K562 (cell line): ENCODE data around the gene MYO3B. TPM values are rescaled to one million over a fixed set of nuclear protein-coding genes. Genes with fewer than 3 reads are reported as not detected.

Experiments
- ATAC-seq: fragments of 200-7000 bp; cut with Tn5 transposase; 3 replicates; pipeline ENCODE4 v1.9.1; 2020; ENCODE audit warnings: moderate library complexity
- BruUV-seq: library from RNA; stranded (reverse); fragments of 400-500 nt; replicated peaks from 2 replicates; lab custom pipeline; 2021; lab: Mats Ljungman, UMichigan
- CTCF ChIA-PET: fragments of 300-600 bp; formaldehyde crosslinking; extraction: SDS; loops from one replicate; lab custom pipeline; 2021; ENCODE audit warnings: low intra/inter-chr PET ratio; lab: Yijun Ruan, JAX
- POLR2A ChIA-PET: fragments of 300-600, 350-650 bp; sonication (Branson Sonifier 250); formaldehyde crosslinking; extraction: SDS; loops from one replicate; lab custom pipeline; 2021; ENCODE audit warnings: antibody characterized with exemption, inconsistent platforms; lab: Yijun Ruan, JAX
- DNase-seq, 4 experiments: peaks; one replicate each; pipeline versions ENCODE4 v3.0.0 to v3.0.0-alpha.2; 2011 to 2018; ENCODE audit warnings: low spot score in 3 of 4, mixed read lengths in 3 of 4; ENCODE audit errors: extremely low read depth in 1 of 4
- FAIRE-seq: peaks from 2 replicates; lab custom pipeline; 2011; peaks lifted over from hg19 to GRCh38; lab: Jason Lieb, UNC
- H2AFZ ChIP-seq: 2 replicates; pipeline ENCODE4 v1.6.0; 2011; ENCODE audit warnings: low read depth, low read length, control low read depth, inconsistent platforms
- H3K27ac ChIP-seq: fragments of 200-600 bp; 3 replicates; pipeline ENCODE4 v1.8.0; 2011; ENCODE audit warnings: low read depth, mild to moderate bottlenecking, control low read depth, inconsistent platforms, low read length, moderate library complexity, mixed read lengths; ENCODE audit errors: extremely low read depth
- H3K27me3 ChIP-seq, 2 experiments: fragments of 300-600 bp in 1 of 2; 2 replicates in 1 of 2; 3 replicates in 1 of 2; pipeline versions ENCODE4 v1.6.0 to v1.8.0; 2011; ENCODE audit warnings: inconsistent platforms in 2 of 2, low read length in 2 of 2, mild to moderate bottlenecking in 1 of 2, mixed read lengths in 1 of 2, moderate library complexity in 1 of 2; ENCODE audit not compliant: control insufficient read depth in 2 of 2, insufficient read depth in 2 of 2
- H3K36me3 ChIP-seq: fragments of 300-600 bp; 3 replicates; pipeline ENCODE4 v1.8.0; 2011; ENCODE audit warnings: mild to moderate bottlenecking, low read length, inconsistent platforms; ENCODE audit not compliant: control insufficient read depth, insufficient read depth
- H3K4me1 ChIP-seq, 2 experiments: fragments of 200-600 bp in 1 of 2; replicated peaks in 1 of 2; 2 replicates in 1 of 2; 3 replicates in 1 of 2; pipeline versions ENCODE4 v1.5.1 to v1.8.0; 2011; ENCODE audit warnings: inconsistent platforms in 2 of 2, low read length in 2 of 2, mild to moderate bottlenecking in 1 of 2, mixed read lengths in 1 of 2, moderate library complexity in 1 of 2; ENCODE audit not compliant: control insufficient read depth in 2 of 2, insufficient read depth in 2 of 2
- H3K4me2 ChIP-seq: 2 replicates; pipeline ENCODE4 v1.6.1; 2011; ENCODE audit warnings: low read length, control low read depth, inconsistent platforms, mixed read lengths; ENCODE audit not compliant: insufficient read depth
- H3K4me3 ChIP-seq: fragments of 200-600 bp; sonication (generic), shearing (Covaris generic); 2 replicates; pipeline ENCODE4 v1.5.1; 2016; ENCODE audit warnings: control low read depth, inconsistent platforms
- H3K79me2 ChIP-seq: fragments of 200-600 bp; 3 replicates; pipeline ENCODE4 v1.8.0; 2011; ENCODE audit warnings: low read length, inconsistent platforms; ENCODE audit not compliant: control insufficient read depth, insufficient read depth
- H3K9ac ChIP-seq, 2 experiments: 2 replicates each; pipeline versions ENCODE4 v1.6.0 to v1.6.1; 2011; ENCODE audit warnings: low read depth in 2 of 2, low read length in 2 of 2, control low read depth in 1 of 2, inconsistent platforms in 1 of 2, mild to moderate bottlenecking in 1 of 2, mixed read lengths in 1 of 2; ENCODE audit not compliant: insufficient read depth in 1 of 2
- H3K9me1 ChIP-seq: one replicate; pipeline ENCODE4 v1.6.0; 2011; ENCODE audit warnings: inconsistent platforms, mild to moderate bottlenecking, low read length, moderate library complexity; ENCODE audit not compliant: control insufficient read depth, insufficient read depth
- H3K9me3 ChIP-seq: replicated peaks from 2 replicates; pipeline ENCODE4 v1.5.1; 2011; ENCODE audit warnings: low read depth, low read length, inconsistent platforms; ENCODE audit not compliant: control insufficient read depth, insufficient read depth
- H4K20me1 ChIP-seq: replicated peaks from 2 replicates; pipeline ENCODE4 v1.6.1; 2011; ENCODE audit warnings: low read length, inconsistent platforms, mixed read lengths; ENCODE audit not compliant: control insufficient read depth, insufficient read depth
- CBFA2T2 ChIP-seq: fragments of 450-650 bp; conservative IDR thresholded peaks from 2 replicates; pipeline ENCODE4 v1.6.1; 2017; ENCODE audit warnings: mild to moderate bottlenecking
- CUX1 ChIP-seq: fragments of 200-800 bp; sonication (Bioruptor generic); IDR thresholded peaks from 2 replicates; pipeline ENCODE4 v1.6.1; 2016; ENCODE audit warnings: missing genetic modification characterization, missing compliant biosample characterization
- EP400 ChIP-seq: fragments of 450-650 bp; IDR thresholded peaks from 2 replicates; pipeline ENCODE4 v1.6.1; 2017; ENCODE audit warnings: antibody characterized with exemption, mild to moderate bottlenecking, moderate library complexity
- ESRRB ChIP-seq: fragments of 250-450 bp; sonication (Bioruptor Pico); IDR thresholded peaks from 2 replicates; pipeline ENCODE4 v1.5.0; 2020; ENCODE audit warnings: mild to moderate bottlenecking, moderate library complexity, borderline replicate concordance
- HNRNPUL1 ChIP-seq: fragments of 200-400 bp; formaldehyde crosslinking; IDR thresholded peaks from 2 replicates; pipeline ENCODE4 v1.6.1; 2017; ENCODE audit warnings: low read length
- KDM1A ChIP-seq, 2 experiments: fragments of 450-650 bp; IDR thresholded peaks; 2 replicates each; pipeline ENCODE4 v1.6.1; 2016; ENCODE audit warnings: mild to moderate bottlenecking in 2 of 2
- PCBP2 ChIP-seq: fragments of 200-400 bp; formaldehyde crosslinking; IDR thresholded peaks from 2 replicates; pipeline ENCODE4 v1.6.1; 2018; ENCODE audit warnings: low read length, low read depth, mild to moderate bottlenecking, moderate library complexity; ENCODE audit not compliant: poor library complexity, severe bottlenecking
- TAF15 ChIP-seq: fragments of 200-400 bp; formaldehyde crosslinking; IDR thresholded peaks from 2 replicates; pipeline ENCODE4 v1.6.1; 2017; ENCODE audit warnings: mild to moderate bottlenecking, low read depth, low read length, moderate library complexity
- ZNF282 ChIP-seq: sonication (generic); formaldehyde crosslinking; IDR thresholded peaks from 2 replicates; pipeline ENCODE4 v1.8.1; 2023; ENCODE audit warnings: missing genetic modification reagents
- ZNF316 ChIP-seq: fragments of 450-650 bp; IDR thresholded peaks from 2 replicates; pipeline ENCODE4 v1.6.1; 2016
- ZNF76 ChIP-seq: fragments of 250-450 bp; sonication (Bioruptor Pico); IDR thresholded peaks from 2 replicates; pipeline ENCODE4 v1.4.0; 2020; ENCODE audit warnings: mild to moderate bottlenecking, moderate library complexity, borderline replicate concordance
- ZNF77 ChIP-seq: fragments of 250-450 bp; sonication (Bioruptor Pico); IDR thresholded peaks from 2 replicates; pipeline ENCODE4 v1.5.0; 2020
- WGBS: fragments of 100-300 bp; shearing (Covaris generic); methylation state at CpG from one replicate; pipeline ENCODE4 v1.1.6; 2016; ENCODE audit warnings: low coverage, mixed read lengths; ENCODE audit not compliant: insufficient coverage; ENCODE audit errors: missing lambda C conversion rate; 5-methylcytosine and 5-hydroxymethylcytosine counted together
- in situ Hi-C: fragments of 300-500 bp; cut with MboI; formaldehyde crosslinking; loops from 4 replicates; pipeline ENCODE4 v1.15.0; 2018; ENCODE audit warnings: inconsistent platforms, mixed read lengths
- intact Hi-C: fragments of 100-400 bp; cut with micrococcal nuclease; formaldehyde crosslinking; loops from 2 replicates; pipeline ENCODE4 v1.14.2; 2022
- polyA plus RNA-seq, 8 experiments: library from polyadenylated mRNA; depleted of rRNA in 4 of 8; stranded (reverse) in 5 of 8; unstranded in 3 of 8; fragments of >200 nt; fragmentation: Nextera tagmentation in 2 of 8; fragmentation: Illumina TruSeq in 1 of 8; extraction: Ambion mirVana in 2 of 8; extraction: Trizol in 1 of 8; gene quantifications; 2 replicates each; pipeline versions ENCODE4 v1.2.1 to v1.2.3, GENCODE V29; 2011 to 2014; ENCODE audit warnings: inconsistent platforms in 1 of 8, missing spikeins in 1 of 8
- total RNA-seq, 7 experiments: library from RNA; depleted of rRNA in 6 of 7; stranded (reverse); fragments of >200 nt in 6 of 7; fragmentation: Illumina TruSeq in 2 of 7; extraction: Trizol in 2 of 7; gene quantifications; 2 replicates each; pipeline versions ENCODE4 v1.2.1 to v1.2.3, GENCODE V29; 2011 to 2021; ENCODE audit warnings: low replicate concordance in 1 of 7

MYO3B gene
- total and polyA plus RNA-seq, 9 of the 15 experiments (the other 6 are each of a cell fraction or from before 2014, with no cell fraction given): 2.7 to 6.5 (median 3.6) TPM

GRCh38 chr2:170485254-170486026, 307.5 kb downstream of the MYO3B start (continued):
- no peak for TF ChIP-seq CUX1 (CRISPR knock-in tag)
- TF ChIP-seq, all 486 proteins: peak for 0

- in situ Hi-C loops: no loop called here
- Histone ChIP-seq H3K9me1 (no peaks in the 10 kb centered on the region), H3K9me3 (no peaks in the 10 kb centered on the region), H3K4me2 (no peak overlapping the region), H4K20me1 (no peaks in the 10 kb centered on the region), H3K27ac (no peak overlapping the region), H2AFZ (no peak overlapping the region), H3K9ac (no peak overlapping the region), H3K27me3 (no peaks in the 10 kb centered on the region), H3K36me3 (no peaks in the 10 kb centered on the region), H3K79me2 (no peaks in the 10 kb centered on the region), H3K4me1 (no peaks in the 10 kb centered on the region), H3K4me3 (no peak overlapping the region)
- intact Hi-C loops: no loop called here
- ATAC-seq (no peak), FAIRE-seq (no peak), DNase-seq (no peak)
- CTCF ChIA-PET: interaction anchor here (0.9 kb wide), 1 partner anchor 326 kb away, joined by 4 read pairs; no protein-coding TSS in a partner anchor
- WGBS: 8% methylated on average over 3 of the region's 3 CpGs
- no TSS peak for BruUV-seq
- POLR2A ChIA-PET: interaction anchor here (0.6 to 2.3 kb wide), 2 partner anchors 12 to 141 kb away, joined by 3 to 6 read pairs; no protein-coding TSS in a partner anchor
- TF ChIP-seq KDM1A (IDR thresholded peaks at IDR 0.05): no peak
- TF ChIP-seq PCBP2: no peak
- TF ChIP-seq CBFA2T2: no peak
- TF ChIP-seq ZNF76 (CRISPR knock-in tag): no peak
- no peak for TF ChIP-seq HNRNPUL1
- no peak for TF ChIP-seq ZNF77 (CRISPR knock-in tag)
- no peak for TF ChIP-seq ZNF282 (CRISPR knock-in tag)
- TF ChIP-seq EP400: no peak
- TF ChIP-seq TAF15: no peak
- TF ChIP-seq ZNF316: no peak
- no peak for TF ChIP-seq ESRRB (CRISPR knock-in tag)
These were observed 308.8 kb downstream of the MYO3B start for GRCh38 chr2:170486730-170487129.
